Keratinocyte (primary cell): ENCODE measurements around the gene ASTN2. TPM values are rescaled to one million over a fixed set of nuclear protein-coding genes. Genes with fewer than 3 reads are reported as not detected.

ENCODE experiments used
- DNase-seq: peaks from one replicate; pipeline ENCODE4 v3.0.0-alpha.2; 2011; ENCODE audit warnings: low read depth, missing footprints, low spot score
- FAIRE-seq: peaks from 2 replicates; lab custom pipeline; 2011; peaks lifted over from hg19 to GRCh38; lab: Jason Lieb, UNC
- H2AFZ ChIP-seq: 2 replicates; pipeline ENCODE4 v1.6.0; 2012; ENCODE audit warnings: low read length, control low read depth, inconsistent platforms; ENCODE audit not compliant: control insufficient read depth
- H3K27ac ChIP-seq: 2 replicates; pipeline ENCODE4 v1.5.1; 2011; ENCODE audit warnings: low read length; ENCODE audit not compliant: control insufficient read depth, insufficient read depth
- H3K27me3 ChIP-seq: 3 replicates; pipeline ENCODE4 v1.6.0; 2011; ENCODE audit warnings: low read length; ENCODE audit not compliant: control insufficient read depth, insufficient read depth; ENCODE audit errors: extremely low read depth
- H3K36me3 ChIP-seq, 2 experiments: 2 replicates in 1 of 2; 3 replicates in 1 of 2; pipeline ENCODE4 v1.5.1; 2011; ENCODE audit warnings: low read length in 2 of 2, mild to moderate bottlenecking in 1 of 2; ENCODE audit not compliant: control insufficient read depth in 2 of 2, insufficient read depth in 2 of 2; ENCODE audit errors: extremely low read depth in 1 of 2
- H3K4me1 ChIP-seq: 3 replicates; pipeline ENCODE4 v1.5.1; 2011; ENCODE audit warnings: low read length; ENCODE audit not compliant: control insufficient read depth, insufficient read depth; ENCODE audit errors: extremely low read depth
- H3K4me2 ChIP-seq: 3 replicates; pipeline ENCODE4 v1.6.0; 2011; ENCODE audit warnings: low read depth, low read length; ENCODE audit not compliant: control insufficient read depth, insufficient read depth; ENCODE audit errors: extremely low read depth
- H3K4me3 ChIP-seq, 3 experiments: fragments of 200-600 bp in 1 of 3; sonication (generic) in 1 of 3; 2 replicates in 2 of 3; 3 replicates in 1 of 3; pipeline ENCODE4 v1.5.1; 2011 to 2016; ENCODE audit warnings: low read length in 3 of 3, mild to moderate bottlenecking in 3 of 3, control low read depth in 2 of 3, inconsistent platforms in 1 of 3, low read depth in 1 of 3, mixed read lengths in 1 of 3, mixed run types in 1 of 3, moderate library complexity in 1 of 3; ENCODE audit not compliant: control insufficient read depth in 2 of 3, insufficient read depth in 2 of 3; ENCODE audit errors: extremely low read depth in 1 of 3
- H3K79me2 ChIP-seq: 2 replicates; pipeline ENCODE4 v1.6.0; 2012; ENCODE audit warnings: low read length; ENCODE audit not compliant: control insufficient read depth, insufficient read depth
- H3K9ac ChIP-seq: 3 replicates; pipeline ENCODE4 v1.6.0; 2011; ENCODE audit warnings: low read length; ENCODE audit not compliant: control insufficient read depth, insufficient read depth; ENCODE audit errors: extremely low read depth
- H3K9me1 ChIP-seq: 3 replicates; pipeline ENCODE4 v1.6.0; 2011; ENCODE audit warnings: low read length; ENCODE audit not compliant: control insufficient read depth, insufficient read depth; ENCODE audit errors: extremely low read depth
- H3K9me3 ChIP-seq: 2 replicates; pipeline ENCODE4 v1.5.1; 2012; ENCODE audit warnings: low read depth, low read length; ENCODE audit not compliant: control insufficient read depth
- H4K20me1 ChIP-seq: 3 replicates; pipeline ENCODE4 v1.6.0; 2011; ENCODE audit warnings: low read length; ENCODE audit not compliant: control insufficient read depth, insufficient read depth; ENCODE audit errors: extremely low read depth
- CTCF ChIP-seq, 3 experiments: IDR thresholded peaks in 1 of 3; conservative IDR thresholded peaks in 1 of 3; optimal IDR thresholded peaks in 1 of 3; 2 replicates in 2 of 3; 3 replicates in 1 of 3; pipeline versions ENCODE3 to v1.5.1; 2011; ENCODE audit warnings: low read length in 3 of 3, mild to moderate bottlenecking in 3 of 3, moderate library complexity in 2 of 3, control low read depth in 1 of 3, inconsistent platforms in 1 of 3; ENCODE audit not compliant: insufficient read depth in 2 of 3; ENCODE audit errors: extremely low read depth in 1 of 3
- EZH2 ChIP-seq: IDR thresholded peaks from one replicate; pipeline ENCODE4 v1.6.1; 2012; ENCODE audit warnings: inconsistent platforms, mild to moderate bottlenecking, low read length, moderate library complexity
- dilution Hi-C: fragments of 300-500 bp; cut with MboI; formaldehyde crosslinking; loops from one replicate; pipeline ENCODE4 v1.7.0; 2020; ENCODE audit warnings: low sequenced_read_pairs; ENCODE audit not compliant: extremely low pct_ligation_motif_present
- polyA plus RNA-seq, 5 experiments: library from polyadenylated mRNA; depleted of rRNA in 3 of 5; stranded (reverse) in 3 of 5; stranded (forward) in 1 of 5; unstranded in 1 of 5; fragments of >200 nt; gene quantifications; 1 replicate in 1 of 5; 2 replicates in 3 of 5; 3 replicates in 1 of 5; pipeline versions ENCODE4 v1.2.1 to v1.2.3, GENCODE V29; 2011 to 2012; ENCODE audit warnings: missing spikeins in 2 of 5, low read depth in 1 of 5, low replicate concordance in 1 of 5

Gene ASTN2
- polyA plus RNA-seq, 1 donor (not counting 4 experiments of a cell fraction or from before 2014, with no cell fraction given), result 0.31 TPM

- Histone ChIP-seq H3K4me1 (peaks cover 14% of the 10 kb centered on the region), H3K36me3 (no peaks in the 10 kb centered on the region), H2AFZ (no peak overlapping the region), H3K9ac (no peak overlapping the region), H3K4me3 (no peak overlapping the region), H3K79me2 (no peaks in the 10 kb centered on the region), H3K9me3 (no peaks in the 10 kb centered on the region), H3K9me1 (no peaks in the 10 kb centered on the region), H3K4me2 (no peak overlapping the region), H3K27me3 (no peaks in the 10 kb centered on the region), H4K20me1 (no peaks in the 10 kb centered on the region), H3K27ac (no peak overlapping the region)
- no peak for FAIRE-seq
- TF ChIP-seq EZH2, result no peak
- no peak for TF ChIP-seq CTCF (optimal IDR thresholded peaks at IDR 0.05 in 1 of 3, IDR thresholded peaks at IDR 0.05 in 1 of 3, conservative IDR thresholded peaks at IDR 0.05 in 1 of 3; ENCODE audit: extremely low read depth in 1 of 3, insufficient read depth in 2 of 3, low read length in 3 of 3)
- dilution Hi-C loops, result no loop called here
- no peak for DNase-seq
Observed at GRCh38 chr9:116504893-116505480, 909.9 kb downstream of the ASTN2 start.

GRCh38 chr9:116504081-116504480, 910.8 kb downstream of the ASTN2 start:
- no peak for FAIRE-seq
- Histone ChIP-seq H3K36me3 (no peaks in the 10 kb centered on the region), H3K4me2 (no peak overlapping the region), H2AFZ (no peak overlapping the region), H3K79me2 (no peaks in the 10 kb centered on the region), H4K20me1 (no peaks in the 10 kb centered on the region), H3K9ac (no peak overlapping the region), H3K9me3 (no peaks in the 10 kb centered on the region), H3K27ac (no peak overlapping the region), H3K27me3 (no peaks in the 10 kb centered on the region), H3K4me1 (peaks cover 21% of the 10 kb centered on the region), H3K9me1 (no peaks in the 10 kb centered on the region), H3K4me3 (no peak overlapping the region)
- no peak for TF ChIP-seq EZH2
- no peak for TF ChIP-seq CTCF (optimal IDR thresholded peaks at IDR 0.05 in 1 of 3, IDR thresholded peaks at IDR 0.05 in 1 of 3, conservative IDR thresholded peaks at IDR 0.05 in 1 of 3; ENCODE audit: extremely low read depth in 1 of 3, insufficient read depth in 2 of 3, low read length in 3 of 3)
- DNase-seq, result no peak
- dilution Hi-C loops, result no loop called here
